CD4-positive, alpha-beta T cell (primary cell): ENCODE measurements around the gene CCDC9B. TPM values are rescaled to one million over a fixed set of nuclear protein-coding genes. Genes with fewer than 3 reads are reported as not detected.
A peak's percentile ranks its signal among the peaks of the same experiment; 100 is the strongest.

Experiments used
- ATAC-seq: fragments of 200-7000 bp; cut with Tn5 transposase; one replicate; pipeline ENCODE4 v1.10.0; 2022; ENCODE audit warnings: mild to moderate bottlenecking; ENCODE audit not compliant: poor library complexity
- CTCF ChIA-PET: fragments of 350-600 bp; sonication (Branson Sonifier 250); formaldehyde crosslinking; loops from one replicate; lab custom pipeline; 2021; ENCODE audit warnings: antibody characterized with exemption, inconsistent platforms; lab: Charles Lee
- POLR2A ChIA-PET: fragments of 350-600 bp; sonication (Branson Sonifier 250); formaldehyde crosslinking; loops from one replicate; lab custom pipeline; 2021; ENCODE audit warnings: antibody characterized with exemption, inconsistent platforms; lab: Charles Lee
- DNase-seq, 14 experiments: peaks; one replicate each; pipeline ENCODE4 v3.0.0-alpha.2; 2013 to 2020; ENCODE audit warnings: mixed read lengths in 2 of 14
- H3K27ac ChIP-seq, 2 donors: one replicate each; pipeline versions ENCODE4 v1.5.1 to v1.7.0; 2013; ENCODE audit warnings: low read length in 2 of 2, low read depth in 1 of 2, mild to moderate bottlenecking in 1 of 2
- H3K27me3 ChIP-seq, 2 experiments: 1 replicate in 1 of 2; 2 replicates in 1 of 2; pipeline versions ENCODE4 v1.6.1 to v1.7.0; 2013; ENCODE audit warnings: low read length in 2 of 2, control low read depth in 1 of 2, mild to moderate bottlenecking in 1 of 2, moderate library complexity in 1 of 2; ENCODE audit not compliant: insufficient read depth in 2 of 2, control insufficient read depth in 1 of 2
- H3K36me3 ChIP-seq: one replicate; pipeline ENCODE4 v1.6.1; 2013; ENCODE audit warnings: low read length, control low read depth; ENCODE audit not compliant: insufficient read depth
- H3K4me1 ChIP-seq: one replicate; pipeline ENCODE4 v1.6.1; 2013; ENCODE audit warnings: low read length, control low read depth; ENCODE audit not compliant: insufficient read depth
- H3K4me3 ChIP-seq: one replicate; pipeline ENCODE4 v1.5.1; 2013; ENCODE audit warnings: mild to moderate bottlenecking, low read length, moderate library complexity
- H3K9me3 ChIP-seq, 2 experiments: 1 replicate in 1 of 2; 2 replicates in 1 of 2; pipeline versions ENCODE4 v1.6.1 to v1.7.0; 2013; ENCODE audit warnings: low read length in 2 of 2, mild to moderate bottlenecking in 2 of 2, control low read depth in 1 of 2, moderate library complexity in 1 of 2; ENCODE audit not compliant: control insufficient read depth in 1 of 2, insufficient read depth in 1 of 2
- H3K27ac Mint-ChIP-seq: one replicate; pipeline ENCODE4 v1.8.0; 2020; ENCODE audit warnings: mixed read lengths
- H3K27me3 Mint-ChIP-seq: one replicate; pipeline ENCODE4 v1.8.0; 2021; ENCODE audit warnings: mixed read lengths
- H3K36me3 Mint-ChIP-seq: one replicate; pipeline ENCODE4 v1.8.0; 2021; ENCODE audit warnings: low read depth, mixed read lengths
- H3K4me1 Mint-ChIP-seq: one replicate; pipeline ENCODE4 v1.8.0; 2021; ENCODE audit warnings: low read depth, mixed read lengths
- H3K4me3 Mint-ChIP-seq: one replicate; pipeline ENCODE4 v1.8.0; 2020; ENCODE audit warnings: mild to moderate bottlenecking, mixed read lengths
- H3K9me3 Mint-ChIP-seq: one replicate; pipeline ENCODE4 v1.8.0; 2020; ENCODE audit warnings: mixed read lengths
- intact Hi-C, 2 experiments: fragments of 100-400 bp; cut with DNase I in 1 of 2; cut with micrococcal nuclease in 1 of 2; formaldehyde crosslinking; loops; one replicate each; pipeline versions ENCODE4 v1.15.1 to v1.9.0; 2023 to 2025; cut with DNase I, micrococcal nuclease
- total RNA-seq, 174 experiments: library from RNA in 2 of 174; stranded (reverse) in 2 of 174; gene quantifications; one replicate each; pipeline ENCODE4 v1.2.3 and lab custom pipeline; 2021 to 2026
- TF ChIP-seq, protein P1 (sequence below): fragments of 200-600 bp; IDR thresholded peaks from one replicate; pipeline ENCODE4 v1.8.0; 2022; ENCODE audit warnings: antibody characterized with exemption, mild to moderate bottlenecking

The CCDC9B gene
- total RNA-seq, 2 experiments from 2014 or later = 1.0 to 1.5 TPM

DNA sequence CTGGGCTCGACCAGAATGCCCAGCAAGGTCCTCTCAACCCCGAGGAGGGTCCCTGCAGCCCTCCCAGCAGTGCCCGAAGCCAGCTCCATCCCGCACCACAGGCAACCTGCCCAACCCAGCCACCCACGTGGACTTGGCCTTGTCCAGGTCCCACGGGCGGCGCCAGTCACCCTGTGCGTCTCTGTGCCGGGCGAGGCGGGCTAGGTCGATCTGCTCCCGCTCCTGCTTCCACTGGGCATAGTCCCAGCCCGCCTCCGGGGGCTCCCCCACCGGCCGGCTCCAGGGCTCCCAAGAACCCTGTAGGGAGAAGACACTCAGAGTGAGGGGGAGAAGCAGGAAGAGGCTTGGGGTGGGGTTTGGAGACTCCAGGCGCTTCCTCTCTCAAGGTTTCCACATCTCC, 3.1 kb downstream of the CCDC9B start:
- ChIA-PET CTCF (interaction anchor here (0.7 to 3.7 kb wide), 21 partner anchors 11 to 651 kb away, joined by 3 to 48 read pairs (median 6); partner anchors contain the start of genes ANKRD63, DISP2, INAFM2 and IVD), POLR2A (interaction anchor here (1.4 to 4.2 kb wide), 5 partner anchors 12 to 58 kb away, joined by 6 to 34 read pairs (median 8); partner anchors contain the start of genes INAFM2 and PLCB2)
- Mint-ChIP-seq H3K27ac (no peak overlapping the region), H3K36me3 (no peaks in the 10 kb centered on the region), H3K4me1 (peaks cover 21% of the 10 kb centered on the region), H3K9me3 (no peaks in the 10 kb centered on the region), H3K27me3 (no peaks in the 10 kb centered on the region), H3K4me3 (no peak overlapping the region)
- Histone ChIP-seq H3K4me1 (peaks cover 31% of the 10 kb centered on the region), H3K27me3 (no peaks in the 10 kb centered on the region), H3K4me3 (no peak overlapping the region), H3K9me3 (no peaks in the 10 kb centered on the region), H3K36me3 (no peaks in the 10 kb centered on the region), H3K27ac (no peak overlapping the region)
- peak in 1 of 14 experiments; percentile 34 for DNase-seq
- TF ChIP-seq, protein P1, sequence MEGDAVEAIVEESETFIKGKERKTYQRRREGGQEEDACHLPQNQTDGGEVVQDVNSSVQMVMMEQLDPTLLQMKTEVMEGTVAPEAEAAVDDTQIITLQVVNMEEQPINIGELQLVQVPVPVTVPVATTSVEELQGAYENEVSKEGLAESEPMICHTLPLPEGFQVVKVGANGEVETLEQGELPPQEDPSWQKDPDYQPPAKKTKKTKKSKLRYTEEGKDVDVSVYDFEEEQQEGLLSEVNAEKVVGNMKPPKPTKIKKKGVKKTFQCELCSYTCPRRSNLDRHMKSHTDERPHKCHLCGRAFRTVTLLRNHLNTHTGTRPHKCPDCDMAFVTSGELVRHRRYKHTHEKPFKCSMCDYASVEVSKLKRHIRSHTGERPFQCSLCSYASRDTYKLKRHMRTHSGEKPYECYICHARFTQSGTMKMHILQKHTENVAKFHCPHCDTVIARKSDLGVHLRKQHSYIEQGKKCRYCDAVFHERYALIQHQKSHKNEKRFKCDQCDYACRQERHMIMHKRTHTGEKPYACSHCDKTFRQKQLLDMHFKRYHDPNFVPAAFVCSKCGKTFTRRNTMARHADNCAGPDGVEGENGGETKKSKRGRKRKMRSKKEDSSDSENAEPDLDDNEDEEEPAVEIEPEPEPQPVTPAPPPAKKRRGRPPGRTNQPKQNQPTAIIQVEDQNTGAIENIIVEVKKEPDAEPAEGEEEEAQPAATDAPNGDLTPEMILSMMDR = no peak
- no peak for ATAC-seq
- intact Hi-C loops = loop anchor here (5.0 to 10.0 kb wide), 2 partner anchors 120 to 553 kb away; partner anchors contain the start of gene FSIP1 (in 1 of the 2)

DNA sequence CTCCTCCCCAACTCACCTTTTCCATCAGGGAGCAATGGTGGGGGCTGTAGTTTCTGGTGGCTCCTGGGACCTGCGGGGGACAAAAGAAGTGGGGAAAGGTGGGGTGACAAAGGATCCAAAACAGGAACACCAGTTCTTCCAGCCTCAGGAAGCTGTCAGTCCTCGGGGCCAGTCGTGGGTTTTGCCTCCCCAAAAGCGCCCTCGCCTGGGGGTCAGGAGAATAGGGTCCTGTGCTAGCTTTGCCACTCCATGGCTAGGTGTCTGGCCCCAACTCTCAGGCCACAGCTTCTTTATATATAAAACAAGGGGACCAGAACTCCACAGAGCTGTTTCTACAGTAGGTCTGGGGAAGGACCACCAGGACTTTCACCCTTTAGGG, 4.0 kb downstream of the CCDC9B start:
- DNase-seq = peak in 4 of 14 experiments; percentile 14 to 49 (median 39)

DNA sequence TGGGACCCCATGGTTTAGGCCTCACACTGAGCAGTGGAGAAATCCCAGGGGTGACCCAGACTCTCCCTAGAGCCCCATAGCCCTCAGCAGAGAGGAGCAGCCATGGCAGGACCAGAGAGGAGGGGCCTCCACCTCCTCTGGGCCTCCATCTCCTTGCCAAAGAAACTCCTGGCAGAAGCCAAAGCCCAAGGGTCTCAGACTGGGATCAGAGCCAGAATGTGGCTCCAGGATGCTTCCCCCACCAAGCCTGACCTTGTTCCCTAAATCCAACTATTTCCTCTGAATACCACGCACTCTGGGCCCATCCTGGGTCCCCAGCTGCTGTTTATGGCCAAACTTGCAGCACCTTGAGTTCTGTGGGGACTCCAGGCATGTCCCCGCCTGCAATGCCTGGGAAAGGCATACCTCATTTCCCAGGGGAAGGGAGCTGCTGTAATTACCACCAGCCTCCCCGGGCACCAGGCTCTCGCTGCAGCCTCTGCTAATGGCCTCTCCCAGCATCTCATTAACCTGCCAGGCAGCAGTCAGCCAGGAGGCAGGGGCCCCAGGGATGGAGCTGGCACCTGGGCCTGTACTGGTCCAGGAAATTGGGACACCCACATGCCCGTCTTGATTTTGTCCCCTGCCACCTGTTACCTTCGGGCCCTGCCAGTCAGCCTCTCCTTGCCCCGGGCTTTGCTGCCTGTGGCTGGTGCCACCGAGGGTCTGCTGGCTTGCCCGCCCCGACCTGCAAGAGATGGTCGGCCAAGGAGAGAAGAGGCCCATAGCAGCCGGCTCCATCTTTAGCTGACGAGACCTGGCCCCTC, 4.6 kb downstream of the CCDC9B start:
- intact Hi-C loops = loop anchor here (5.0 to 10.0 kb wide), 2 partner anchors 119 to 551 kb away; partner anchors contain the start of gene FSIP1 (in 1 of the 2)
- Mint-ChIP-seq H3K27ac (no peak overlapping the region), H3K36me3 (no peaks in the 10 kb centered on the region), H3K4me1 (peaks cover 21% of the 10 kb centered on the region), H3K9me3 (no peaks in the 10 kb centered on the region), H3K4me3 (no peak overlapping the region), H3K27me3 (no peaks in the 10 kb centered on the region)
- TF ChIP-seq, protein P1 = no peak
- ChIA-PET POLR2A (interaction anchor here (0.5 to 4.2 kb wide), 3 partner anchors 9 to 28 kb away, joined by 4 to 34 read pairs (median 18); partner anchors contain the start of genes INAFM2 and PLCB2), CTCF (interaction anchor here (1.1 to 3.7 kb wide), 4 partner anchors 9 to 57 kb away, joined by 3 to 48 read pairs (median 38); partner anchors contain the start of gene INAFM2)
- no peaks in the 10 kb centered on the region for H3K9me3 ChIP-seq
- no peak overlapping the region for H3K4me3 ChIP-seq
- H3K36me3 ChIP-seq = no peaks in the 10 kb centered on the region
- H3K27ac ChIP-seq = no peak overlapping the region
- H3K27me3 ChIP-seq = no peaks in the 10 kb centered on the region
- ATAC-seq = no peak
- DNase-seq = no peak
- H3K4me1 ChIP-seq = peaks cover 31% of the 10 kb centered on the region

More for the DNA sequence above, 4.0 kb downstream of the CCDC9B start:
- Histone ChIP-seq H3K36me3 (no peaks in the 10 kb centered on the region), H3K9me3 (no peaks in the 10 kb centered on the region), H3K27ac (no peak overlapping the region), H3K4me3 (no peak overlapping the region), H3K4me1 (peaks cover 31% of the 10 kb centered on the region), H3K27me3 (no peaks in the 10 kb centered on the region)
- no peaks in the 10 kb centered on the region for H3K27me3 Mint-ChIP-seq
- no peak overlapping the region for H3K27ac Mint-ChIP-seq
- TF ChIP-seq, protein P1 = no peak
- no peaks in the 10 kb centered on the region for H3K36me3 Mint-ChIP-seq
- H3K4me3 Mint-ChIP-seq = no peak overlapping the region
- intact Hi-C loops = loop anchor here (5.0 to 10.0 kb wide), 2 partner anchors 119 to 552 kb away; partner anchors contain the start of gene FSIP1 (in 1 of the 2)
- ChIA-PET CTCF (interaction anchor here (1.1 to 3.7 kb wide), 8 partner anchors 10 to 63 kb away, joined by 3 to 48 read pairs (median 24); partner anchors contain the start of genes INAFM2 and PLCB2), POLR2A (interaction anchor here (0.5 to 4.2 kb wide), 4 partner anchors 8 to 29 kb away, joined by 4 to 34 read pairs (median 13); partner anchors contain the start of genes INAFM2 and PLCB2)
- peaks cover 21% of the 10 kb centered on the region for H3K4me1 Mint-ChIP-seq
- no peaks in the 10 kb centered on the region for H3K9me3 Mint-ChIP-seq
- ATAC-seq = no peak
